GM21825 (cell line): Measurements from ENCODE around the gene EPHA6.

Source experiments
- ATAC-seq: cut with Tn5 transposase; IDR thresholded peaks from one replicate; pipeline ENCODE4 v1.9.1; 2021; ENCODE audit warnings: mild to moderate bottlenecking, moderate library complexity; ENCODE audit not compliant: unreplicated experiment

The EPHA6 gene

DNA sequence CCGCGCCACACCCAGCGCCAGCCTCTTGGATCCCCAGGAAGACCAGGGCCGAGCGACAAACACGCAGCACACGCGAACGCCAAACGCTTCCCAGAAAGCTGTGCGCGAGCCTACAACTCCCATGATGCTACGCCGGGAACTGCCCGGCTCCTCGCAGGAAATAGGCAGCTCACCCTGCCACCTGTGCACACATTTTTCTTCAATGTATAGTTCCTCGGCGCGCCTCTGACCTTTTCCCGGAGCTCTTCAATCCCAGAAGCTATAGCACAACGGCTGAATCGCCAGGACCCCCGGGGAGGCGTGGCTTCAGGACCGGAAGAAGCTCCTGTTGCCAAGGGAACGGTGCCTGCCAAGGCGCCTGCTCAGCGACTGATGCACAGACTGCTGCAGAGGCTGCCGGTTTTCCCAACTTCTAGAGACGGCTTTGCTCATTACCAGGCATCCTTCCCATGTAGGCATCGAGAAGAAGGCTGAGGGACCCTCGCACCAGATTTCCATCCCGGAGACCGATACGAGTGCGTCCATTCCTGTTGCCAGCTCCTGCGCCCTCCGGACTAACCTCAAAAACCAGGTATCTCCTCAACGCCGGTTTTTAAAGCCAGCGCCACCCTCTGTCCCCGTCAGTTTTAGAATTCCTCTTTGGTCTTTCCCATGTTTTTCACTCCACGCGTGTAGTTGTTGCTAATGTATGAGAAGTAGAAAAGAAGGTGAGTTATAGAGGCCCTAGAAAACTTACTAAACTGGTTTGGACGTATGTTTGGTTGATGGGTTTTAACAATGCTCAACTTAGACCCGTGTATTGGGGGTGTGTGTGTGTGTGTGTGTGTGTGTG is 950.2 kb downstream of the EPHA6 start, which contains the start of gene ARL6:
TSS of gene ARL6 (plus strand) at position 352 of the 832 bp plus-strand sequence. CDS start 3,350 bp downstream, outside the sequence.
- ATAC-seq = peak; percentile 95

DNA sequence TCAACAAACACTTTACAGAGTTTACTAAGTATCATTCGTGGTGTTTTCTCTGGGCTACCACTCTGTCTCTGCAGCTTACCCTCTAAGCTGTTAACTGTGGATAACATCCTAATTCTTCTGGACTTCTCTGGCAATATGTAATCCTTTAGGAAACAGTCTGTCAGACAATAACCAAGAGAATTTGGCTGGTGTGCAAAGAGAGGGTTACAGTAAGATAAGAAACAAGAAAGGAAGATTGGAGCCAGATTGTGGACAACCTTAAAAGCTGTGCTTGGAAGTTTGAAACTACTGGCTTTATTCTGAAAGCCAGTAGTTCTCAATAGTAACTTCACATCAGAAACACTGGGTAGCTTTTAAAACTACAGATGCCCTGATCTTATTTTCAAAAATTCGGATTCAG is 950.9 kb downstream of the EPHA6 start:
- no peak for ATAC-seq

DNA sequence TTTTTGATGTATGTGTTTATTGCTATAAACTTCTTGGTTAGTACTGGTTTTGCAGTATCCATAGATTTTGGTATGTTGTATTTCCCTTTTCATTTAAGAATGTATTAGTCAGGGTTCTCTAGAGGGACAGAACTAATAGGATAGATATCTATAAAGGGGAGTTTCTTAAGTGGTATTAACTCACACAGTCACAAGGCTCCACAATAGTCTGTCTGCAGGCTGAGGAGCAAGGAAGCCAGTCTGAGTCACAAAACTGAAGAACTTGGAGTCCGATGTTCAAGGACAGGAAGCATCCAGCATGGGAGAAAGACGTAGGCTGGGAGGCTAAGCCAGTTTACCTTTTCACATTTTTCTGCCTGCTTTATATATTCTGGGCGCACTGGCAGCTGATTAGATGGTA is 958.5 kb downstream of the EPHA6 start:
- ATAC-seq = no peak

DNA sequence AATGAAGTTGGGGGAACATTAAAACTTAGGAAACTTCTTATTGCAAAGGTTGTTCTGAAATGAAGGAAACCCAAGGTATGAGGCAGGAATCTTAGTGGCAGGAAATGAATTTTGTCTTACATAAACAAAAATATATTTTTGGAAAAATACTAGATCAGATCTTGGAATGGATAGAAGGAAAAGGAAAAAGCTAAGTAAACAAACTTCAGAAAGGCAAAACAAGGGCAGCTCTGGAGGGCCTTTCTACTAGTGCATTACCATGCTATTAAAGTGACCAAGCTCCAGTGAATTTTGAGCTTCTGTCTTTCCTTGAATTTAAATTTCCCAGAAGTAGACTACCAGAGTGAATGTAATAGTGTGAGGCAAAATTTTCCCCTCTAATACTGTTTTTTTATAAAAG is 963.8 kb downstream of the EPHA6 start:
- ATAC-seq = no peak

DNA sequence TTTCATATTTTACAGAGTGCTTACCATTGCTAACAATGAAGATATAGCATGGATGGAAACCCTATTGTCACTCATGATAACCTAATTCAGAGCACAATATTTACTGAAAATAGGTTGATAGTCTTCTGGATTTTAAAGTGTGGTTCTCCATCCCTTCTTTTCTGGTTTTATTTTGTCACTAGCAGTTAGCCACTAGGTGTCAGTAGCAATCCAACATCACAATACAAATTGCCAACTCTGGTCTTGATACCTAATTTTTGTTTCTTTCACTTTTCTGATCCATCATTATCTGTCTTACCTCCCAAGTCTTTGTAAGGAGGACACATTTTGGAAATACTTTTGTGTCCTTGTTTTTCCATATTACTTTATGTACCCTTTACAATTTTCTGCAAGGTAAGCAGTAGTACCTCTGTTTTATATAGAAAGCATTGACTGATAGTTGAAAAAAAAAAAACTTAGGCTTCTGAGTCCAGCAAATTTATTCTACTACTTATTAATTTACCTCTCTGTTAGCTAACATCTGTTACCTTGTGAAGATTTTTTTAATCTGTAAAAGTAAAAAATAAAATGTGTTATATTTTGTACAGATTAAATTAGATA is 979.1 kb downstream of the EPHA6 start:
- ATAC-seq = peak; percentile 72

DNA sequence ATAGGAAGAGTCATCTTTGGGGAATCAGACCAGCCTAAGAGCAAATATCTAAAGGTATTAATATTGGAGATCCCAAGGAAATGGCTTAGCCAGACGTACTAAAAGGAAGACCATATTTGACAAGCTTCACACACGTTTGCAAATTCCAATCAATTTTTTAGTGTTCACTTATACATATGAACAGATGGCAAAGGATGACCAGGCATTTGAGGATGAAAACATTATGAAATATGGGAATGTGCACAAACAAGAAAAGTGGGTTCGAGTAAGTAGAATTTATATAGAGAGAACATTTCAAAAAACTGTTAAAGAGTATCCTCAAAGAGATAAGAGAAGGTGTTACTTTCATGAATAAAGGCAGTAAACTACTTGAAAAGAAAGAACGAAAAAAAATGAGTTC is 981.6 kb downstream of the EPHA6 start:
- no peak for ATAC-seq
